ENCODE measurements around the gene LRRC59.

DNA sequence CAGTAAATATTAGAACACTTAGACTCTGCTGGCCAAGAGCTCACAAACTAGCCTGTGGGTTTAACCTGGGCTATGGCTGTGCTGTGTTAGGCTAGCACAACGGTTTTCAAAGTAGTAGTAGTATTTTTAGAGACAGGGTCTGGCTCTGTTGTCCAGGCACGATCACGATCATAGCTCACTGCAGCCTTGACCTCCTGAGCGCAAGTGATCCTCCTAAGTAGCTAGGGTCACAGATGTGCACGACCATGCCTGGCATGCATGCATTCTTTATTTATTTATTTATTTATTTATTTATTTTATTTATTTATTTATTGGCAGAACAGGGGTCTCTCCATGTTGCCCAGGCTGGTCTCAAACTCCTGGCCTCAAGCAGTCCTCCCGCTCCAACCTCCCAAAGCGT, 34.7 kb downstream of the LRRC59 start:
- no peak for TF ChIP-seq CTCF (IDR thresholded peaks at IDR 0.05)
- TF ChIP-seq POLR2A (IDR thresholded peaks at IDR 0.05) = no peak
